GM18861 (cell line): ENCODE data around the gene SLC44A4.
"Not testable (repeated sequence)": the region's sequence is repeated elsewhere in the genome, so short reads cannot be mapped to it uniquely, and the experiment has no call there.

Experiments
- ATAC-seq: cut with Tn5 transposase; IDR thresholded peaks from one replicate; pipeline ENCODE4 v1.9.1; 2021; ENCODE audit not compliant: unreplicated experiment

Gene SLC44A4

DNA sequence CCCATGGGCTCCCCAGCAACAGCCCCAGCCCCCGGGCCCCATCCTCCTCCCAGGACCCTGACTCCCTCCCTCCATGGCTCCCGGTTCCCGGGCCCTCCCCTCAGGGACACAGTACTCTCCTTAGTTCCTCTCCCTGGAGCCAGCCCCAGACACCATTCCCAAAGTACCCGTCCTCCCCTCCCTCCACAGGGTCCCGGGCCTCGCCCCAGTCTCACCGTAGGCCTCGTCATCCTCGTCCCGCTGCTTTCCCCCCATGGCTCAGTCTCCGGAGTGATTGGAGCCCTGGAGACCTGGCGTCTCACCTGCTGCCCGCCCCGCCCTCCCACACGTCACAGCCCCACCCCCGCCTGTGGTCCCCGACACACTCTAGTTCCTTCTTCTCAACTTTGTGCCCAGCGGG lies at the start of gene SLC44A4:
Gene SLC44A4 (minus strand): TSS at position 272 of the 400 bp plus-strand sequence. CDS start 17 bp downstream, at position 255.
- no peak for ATAC-seq

DNA sequence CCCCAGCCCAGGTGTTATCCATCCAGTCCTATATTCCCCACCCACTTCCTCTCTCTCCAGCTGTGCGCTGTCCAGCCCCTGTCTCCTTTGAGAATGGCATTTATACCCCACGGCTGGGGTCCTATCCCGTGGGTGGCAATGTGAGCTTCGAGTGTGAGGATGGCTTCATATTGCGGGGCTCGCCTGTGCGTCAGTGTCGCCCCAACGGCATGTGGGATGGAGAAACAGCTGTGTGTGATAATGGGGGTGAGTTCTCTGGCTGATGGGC lies 49.8 kb upstream of the SLC44A4 start:
- ATAC-seq: no peak

DNA sequence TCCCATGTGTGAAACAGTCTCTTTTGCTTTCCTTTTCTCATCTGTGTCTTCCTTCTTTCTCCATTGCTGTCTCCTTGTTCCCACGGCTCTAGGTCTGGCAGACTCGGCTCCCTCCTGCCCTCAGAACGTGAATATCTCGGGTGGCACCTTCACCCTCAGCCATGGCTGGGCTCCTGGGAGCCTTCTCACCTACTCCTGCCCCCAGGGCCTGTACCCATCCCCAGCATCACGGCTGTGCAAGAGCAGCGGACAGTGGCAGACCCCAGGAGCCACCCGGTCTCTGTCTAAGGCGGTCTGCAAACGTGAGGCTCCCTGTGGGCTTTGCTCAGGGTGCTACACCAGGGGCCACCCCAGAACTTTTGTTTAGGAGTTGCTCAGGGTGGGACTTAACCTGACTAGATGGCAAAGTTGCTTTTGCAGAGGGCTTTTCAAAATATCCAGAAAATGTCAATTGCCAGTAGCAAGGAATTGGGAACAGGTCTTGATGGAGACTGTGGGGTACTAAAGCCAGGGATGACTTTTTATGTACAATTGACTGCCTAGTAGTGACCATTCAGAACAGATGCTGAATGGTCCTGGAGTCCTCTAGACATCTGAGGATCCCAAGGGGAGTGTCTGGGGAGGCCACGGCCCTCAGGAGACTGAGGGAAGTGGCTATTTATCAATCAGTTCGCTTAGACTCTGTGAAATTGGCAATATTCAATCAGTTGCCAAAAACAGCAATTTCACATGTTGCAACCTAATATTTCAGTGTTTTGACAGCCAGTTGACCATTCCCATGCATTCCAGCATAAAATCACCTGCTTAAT lies 49.3 kb upstream of the SLC44A4 start:
- no peak for ATAC-seq

DNA sequence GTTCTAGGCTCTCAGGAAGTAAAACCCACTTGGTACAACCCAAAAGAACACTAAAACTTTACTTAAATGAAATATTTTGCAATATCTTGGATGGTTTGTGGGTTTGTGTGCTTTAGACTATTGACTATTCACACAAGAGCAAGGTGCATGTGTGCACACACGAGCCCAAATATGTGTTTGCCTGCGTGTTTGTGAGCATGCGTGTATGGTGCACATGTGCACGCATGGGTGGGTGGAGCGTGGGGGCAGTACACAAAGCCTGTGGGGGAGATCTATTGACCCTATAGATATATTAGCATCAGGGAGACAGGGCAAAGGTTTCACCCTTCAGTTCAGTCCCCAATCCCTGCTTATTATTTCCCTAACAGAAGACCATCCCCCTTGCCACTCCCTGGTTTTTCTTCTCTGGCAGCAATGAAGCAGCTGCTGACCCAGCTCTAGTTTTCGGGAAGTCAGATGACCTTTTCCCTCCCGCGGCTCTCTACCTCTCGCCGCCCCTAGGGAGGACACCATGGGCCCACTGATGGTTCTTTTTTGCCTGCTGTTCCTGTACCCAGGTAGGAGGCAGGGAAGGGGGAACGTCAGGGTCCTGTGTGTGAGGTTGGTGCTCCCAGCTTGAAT lies 48.6 kb upstream of the SLC44A4 start, which contains the start of gene C2:
Gene C2 (plus strand): TSS at position 476 of the 621 bp plus-strand sequence. CDS start 36 bp downstream, at position 512.
- ATAC-seq: no peak

DNA sequence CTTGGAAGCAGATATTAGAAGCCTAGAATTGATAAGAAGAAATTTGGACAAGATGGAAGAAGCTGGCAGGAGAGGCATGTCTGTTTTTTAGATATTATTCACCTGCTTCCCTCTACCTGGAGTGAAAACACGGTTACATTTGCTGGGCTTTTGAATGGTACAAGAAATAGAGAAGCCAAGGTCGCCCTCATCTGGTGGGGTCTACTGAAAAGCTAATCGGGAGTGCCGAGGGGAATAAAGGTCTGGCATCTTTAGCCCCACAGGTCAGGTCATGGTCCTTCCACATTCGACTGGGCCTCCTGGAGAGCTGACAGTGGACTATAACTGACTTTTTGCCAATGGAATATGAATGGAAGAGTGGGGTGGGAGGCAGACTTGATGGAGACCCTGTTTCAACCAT lies 44.1 kb upstream of the SLC44A4 start:
- no peak for ATAC-seq

DNA sequence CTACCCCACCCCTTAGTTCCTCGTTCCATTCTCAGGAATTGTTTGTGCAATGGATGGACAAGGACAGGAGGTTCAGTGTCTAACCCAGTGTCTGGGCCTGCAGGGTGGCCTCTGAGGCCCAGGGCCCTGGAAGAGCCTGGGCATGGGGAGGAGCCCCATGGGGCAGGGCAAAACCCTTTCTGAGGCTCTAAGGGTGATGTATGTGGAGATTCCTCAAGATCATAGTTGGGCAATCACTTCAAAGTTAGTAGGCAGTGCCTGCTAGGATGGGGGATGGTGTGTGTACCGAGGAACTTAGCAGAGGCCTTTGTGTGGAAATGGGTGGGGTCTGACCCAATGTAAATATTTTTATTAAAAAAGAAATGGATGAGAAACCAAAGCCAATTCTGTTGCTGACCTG lies 42.0 kb upstream of the SLC44A4 start:
- no peak for ATAC-seq

DNA sequence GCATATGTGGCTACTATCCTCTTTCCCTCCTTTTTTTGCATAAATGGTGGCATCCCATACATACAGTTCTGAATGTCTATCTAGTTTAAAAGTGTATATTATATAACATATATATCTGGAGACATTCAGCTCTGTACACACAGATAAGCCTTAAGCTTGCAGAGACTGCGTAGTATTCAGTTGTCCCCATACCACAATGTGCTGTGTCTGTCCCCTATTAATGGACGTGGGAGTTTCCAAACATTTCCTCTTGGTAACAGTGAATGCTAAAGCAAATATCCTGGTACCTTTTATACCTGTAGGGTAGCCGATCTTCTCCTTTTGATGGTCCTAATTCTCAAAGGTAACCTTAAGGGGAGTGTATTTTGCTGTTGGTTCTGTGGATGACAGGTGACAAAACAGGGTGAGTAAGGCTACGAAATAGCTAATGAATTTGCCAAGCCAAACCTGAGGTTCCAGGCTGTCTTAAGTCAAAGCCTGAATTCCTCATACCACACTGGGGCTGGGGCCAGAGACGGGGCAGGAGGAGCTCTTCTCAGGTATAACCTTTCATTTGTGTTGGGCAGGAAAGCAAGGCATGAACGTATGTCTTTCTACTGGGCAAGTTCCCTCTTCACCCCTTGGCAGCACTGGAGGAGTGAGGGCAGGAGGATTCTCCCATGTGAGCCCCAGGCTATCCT lies 41.0 kb upstream of the SLC44A4 start:
- ATAC-seq: no peak

DNA sequence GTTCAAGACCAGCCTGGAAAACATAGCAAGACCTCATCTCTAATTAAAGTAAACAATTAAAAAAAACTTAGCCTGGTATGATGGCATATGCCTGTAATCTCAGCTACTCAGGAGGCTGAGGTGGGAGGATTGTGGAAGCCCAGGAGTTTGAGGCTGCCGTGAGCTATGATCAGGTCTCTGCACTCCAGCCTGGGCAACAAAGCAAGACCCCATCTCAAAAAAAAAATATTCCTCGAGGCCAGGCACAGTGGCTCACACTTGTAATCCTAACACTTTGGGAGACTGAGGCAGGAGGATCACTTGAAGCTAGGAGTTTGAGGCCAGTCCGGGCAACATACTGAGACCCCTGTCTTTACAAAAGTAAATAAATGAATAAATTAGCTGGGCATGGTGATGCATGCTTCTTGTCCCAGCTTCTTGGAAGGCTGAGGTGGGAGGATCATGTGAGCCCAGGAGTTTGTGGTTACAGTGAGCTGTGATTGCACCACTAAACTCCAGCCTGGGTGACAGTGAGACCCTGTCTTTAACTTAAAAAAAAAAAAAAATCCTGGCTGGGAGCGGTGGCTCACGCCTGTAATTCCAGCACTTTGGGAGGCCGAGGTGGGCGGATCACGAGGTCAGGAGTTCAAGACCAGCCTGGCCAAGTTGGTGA lies 39.4 kb upstream of the SLC44A4 start:
- no peak for ATAC-seq

DNA sequence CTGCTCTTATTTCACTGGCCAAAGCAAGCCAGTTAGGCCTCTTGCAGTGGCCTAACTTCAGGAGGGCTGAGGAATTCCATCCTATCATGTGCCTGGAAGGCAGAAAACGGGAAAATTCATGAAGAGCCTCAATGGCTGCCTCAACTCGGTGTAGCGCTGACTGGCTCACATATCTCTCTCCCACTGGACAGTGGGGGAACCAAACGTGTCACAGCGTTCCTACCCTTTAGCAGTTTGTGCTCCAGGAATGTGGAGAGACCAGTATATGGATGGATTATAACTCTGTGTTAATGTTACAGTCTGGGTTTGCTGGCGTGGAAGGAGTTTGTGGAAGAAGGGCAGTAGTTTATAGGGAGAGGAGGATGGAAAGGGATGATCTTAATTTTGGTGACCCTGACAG lies 37.0 kb upstream of the SLC44A4 start:
- ATAC-seq: no peak

DNA sequence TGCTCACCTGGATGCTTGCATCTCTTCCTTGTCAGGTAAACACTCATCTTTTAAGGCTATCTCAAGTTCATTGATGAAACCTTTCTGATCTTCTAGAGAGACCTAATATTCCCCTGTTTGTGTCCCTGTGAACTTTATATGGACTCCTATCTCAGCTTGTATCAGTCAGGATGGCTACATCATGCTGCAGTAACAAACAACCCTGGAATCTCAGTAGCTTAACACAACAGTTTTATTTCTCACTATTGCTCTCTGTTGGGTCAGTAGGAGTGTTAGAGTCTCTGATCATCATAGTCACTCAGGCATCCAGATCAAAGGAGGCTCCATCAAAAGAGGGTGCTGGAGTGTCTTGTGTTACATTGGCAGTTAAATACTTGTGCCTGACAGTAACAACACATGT lies 36.6 kb upstream of the SLC44A4 start:
- no peak for ATAC-seq

DNA sequence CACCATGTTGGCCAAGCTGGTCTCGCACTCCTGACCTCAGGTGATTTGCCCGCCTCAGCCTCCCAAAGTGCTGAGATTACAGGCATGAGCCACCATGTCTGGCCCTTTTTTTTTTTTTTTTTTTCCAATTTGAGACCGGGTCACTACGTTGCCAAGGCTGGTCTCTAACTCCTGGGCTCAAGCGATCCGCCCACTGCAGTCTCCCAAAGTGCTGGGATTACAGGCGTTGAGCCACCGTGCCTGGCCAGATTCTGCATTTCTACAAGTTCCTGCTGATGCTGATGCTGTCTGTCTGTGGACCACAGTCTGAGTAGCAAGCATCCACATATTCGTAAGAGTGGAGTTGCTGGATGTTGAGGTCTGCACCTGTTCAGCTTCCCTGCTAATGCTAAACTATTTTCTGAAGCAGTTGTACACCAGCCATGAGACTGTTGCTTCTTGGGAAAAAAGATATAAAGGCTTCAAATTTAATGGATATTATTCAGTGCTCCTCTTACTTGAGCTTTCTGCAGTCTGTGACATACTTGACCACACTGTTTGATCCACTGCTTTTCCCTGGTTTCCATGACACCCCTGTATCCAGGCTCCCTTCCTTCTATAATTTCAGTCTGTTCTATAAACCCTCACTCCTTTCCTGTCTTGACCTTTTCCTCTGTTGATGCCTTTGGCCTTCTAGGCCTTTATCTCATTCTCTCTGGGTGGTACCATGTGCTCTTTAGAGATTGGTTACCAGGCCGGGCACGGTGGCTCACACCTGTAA lies 33.2 kb upstream of the SLC44A4 start:
- ATAC-seq: no peak

DNA sequence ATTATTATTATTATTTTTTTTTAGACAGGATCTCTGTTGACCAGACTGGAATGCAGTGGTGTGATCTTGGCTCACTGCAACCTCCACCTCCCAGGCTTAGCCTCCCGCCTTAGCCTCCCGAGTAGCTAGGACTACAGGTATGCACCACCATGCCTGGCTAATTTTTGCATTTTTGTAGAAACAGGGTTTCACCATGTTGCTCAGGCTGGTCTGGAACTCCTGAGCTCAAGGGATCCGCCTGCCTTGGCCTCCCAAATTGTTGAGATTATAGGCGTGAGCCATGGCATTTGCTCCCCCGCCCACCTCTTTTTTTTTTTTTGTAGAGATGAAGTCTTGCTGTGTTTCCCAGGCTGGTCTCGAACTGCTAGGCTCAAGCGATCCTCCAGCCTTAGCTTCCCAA lies 30.5 kb upstream of the SLC44A4 start:
- not testable (repeated sequence) for ATAC-seq

DNA sequence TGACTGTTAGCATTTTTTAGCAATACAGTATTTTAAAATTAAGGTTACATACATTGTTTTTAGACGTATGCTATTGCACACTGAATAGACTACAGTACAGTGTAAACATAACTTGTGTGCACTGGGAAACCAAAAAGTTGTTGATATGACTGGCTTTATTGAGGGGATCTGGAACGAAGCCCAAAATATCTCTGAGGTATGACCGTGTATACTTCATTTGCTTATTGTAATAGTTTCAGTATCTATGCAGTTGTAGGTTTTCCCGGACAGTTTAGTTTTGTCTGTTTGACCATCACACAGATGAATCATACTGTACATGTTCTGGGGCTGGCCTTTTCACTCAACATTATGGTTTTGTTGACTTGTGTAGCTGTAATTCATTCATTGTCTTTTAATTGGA lies 30.0 kb upstream of the SLC44A4 start:
- peak; percentile 83 for ATAC-seq

DNA sequence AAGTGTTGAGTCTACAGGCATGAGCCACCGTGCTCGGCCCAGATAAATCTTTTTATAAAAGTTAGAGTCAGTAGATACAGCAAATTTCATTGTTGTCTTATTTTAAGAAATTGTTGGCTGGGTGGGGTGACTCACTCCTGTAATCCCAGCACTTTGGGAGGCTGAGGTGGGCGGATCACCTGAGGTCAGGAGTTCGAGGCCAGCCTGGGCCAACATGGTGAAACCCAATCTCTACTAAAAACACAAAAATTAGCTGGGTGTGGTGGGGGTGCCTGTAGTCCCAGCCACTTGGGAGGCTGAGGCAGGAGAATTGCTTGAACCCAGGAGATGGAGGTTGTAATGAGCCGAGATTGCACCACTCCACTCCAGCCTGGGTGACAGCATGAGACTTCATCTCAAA lies 29.5 kb upstream of the SLC44A4 start:
- not testable (repeated sequence) for ATAC-seq

DNA sequence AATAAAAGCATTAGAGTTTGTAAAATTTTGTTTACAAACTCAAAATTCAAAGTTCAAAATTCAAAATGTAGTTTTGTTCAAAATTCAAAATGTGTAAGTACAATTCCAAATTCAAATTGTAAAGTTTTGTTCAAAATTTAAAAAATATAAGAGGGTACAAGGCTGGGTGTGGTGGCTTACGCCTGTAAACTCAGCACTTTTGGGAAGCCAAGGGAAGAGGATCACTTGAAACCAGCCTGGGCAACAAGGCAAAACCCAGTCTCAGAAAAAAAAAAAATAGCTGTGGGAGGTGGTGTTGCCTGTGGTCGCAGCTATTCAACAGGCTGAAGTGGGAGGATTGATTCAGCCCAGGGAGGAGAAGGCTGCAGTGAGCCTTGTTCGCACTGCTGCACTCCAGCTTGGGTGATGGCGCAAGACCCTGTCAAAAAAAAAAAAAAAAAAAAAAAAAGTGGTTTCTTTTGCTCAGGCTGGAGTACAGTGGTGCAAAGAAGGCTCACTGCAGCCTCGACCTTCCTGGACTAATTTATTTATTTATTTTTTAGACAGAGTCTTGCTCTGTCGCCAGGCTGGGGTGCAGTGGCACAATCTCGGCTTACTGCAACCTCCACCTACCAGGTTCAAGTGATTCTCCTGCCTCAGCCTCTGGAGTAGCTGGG lies 28.5 kb upstream of the SLC44A4 start:
- no peak for ATAC-seq

DNA sequence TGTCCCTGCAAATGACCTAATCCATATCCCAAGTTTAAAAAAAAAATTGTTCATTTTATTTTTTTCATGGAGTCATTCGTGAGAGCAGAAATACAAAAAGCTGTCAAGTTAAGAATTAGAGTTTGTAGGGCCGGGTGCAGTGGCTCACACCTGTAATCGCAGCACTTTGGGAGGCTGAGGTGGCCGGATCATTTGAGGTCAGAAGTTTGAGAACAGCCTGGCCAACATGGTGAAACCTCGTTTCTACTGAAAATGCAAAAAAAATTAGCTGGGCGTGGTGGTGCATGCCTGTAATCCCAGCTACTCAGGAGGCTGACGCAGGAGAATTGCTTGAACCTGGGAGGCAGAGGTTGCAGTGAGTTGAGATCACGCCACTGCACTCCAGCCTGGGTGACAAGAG lies 27.9 kb upstream of the SLC44A4 start:
- not testable (repeated sequence) for ATAC-seq

DNA sequence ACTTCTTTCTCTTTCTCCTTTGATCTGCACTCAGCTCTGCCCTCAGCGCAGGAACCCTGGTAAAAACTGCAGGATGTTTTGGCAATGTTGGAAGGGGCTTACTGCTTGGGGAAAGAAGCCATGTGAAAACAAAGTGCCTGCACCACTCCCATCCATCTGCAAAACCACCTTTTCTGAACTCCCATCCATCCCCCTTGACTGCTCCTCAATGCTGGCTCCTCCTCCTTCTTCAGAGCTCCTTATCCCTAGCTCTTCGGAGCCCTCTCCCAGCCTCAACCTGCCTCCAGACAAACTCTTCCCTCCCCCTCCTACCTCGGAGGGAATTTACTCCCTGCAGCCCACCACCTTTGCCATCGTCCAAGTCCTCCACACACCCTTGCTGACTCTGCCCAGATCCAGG lies 27.3 kb upstream of the SLC44A4 start:
- ATAC-seq: no peak

DNA sequence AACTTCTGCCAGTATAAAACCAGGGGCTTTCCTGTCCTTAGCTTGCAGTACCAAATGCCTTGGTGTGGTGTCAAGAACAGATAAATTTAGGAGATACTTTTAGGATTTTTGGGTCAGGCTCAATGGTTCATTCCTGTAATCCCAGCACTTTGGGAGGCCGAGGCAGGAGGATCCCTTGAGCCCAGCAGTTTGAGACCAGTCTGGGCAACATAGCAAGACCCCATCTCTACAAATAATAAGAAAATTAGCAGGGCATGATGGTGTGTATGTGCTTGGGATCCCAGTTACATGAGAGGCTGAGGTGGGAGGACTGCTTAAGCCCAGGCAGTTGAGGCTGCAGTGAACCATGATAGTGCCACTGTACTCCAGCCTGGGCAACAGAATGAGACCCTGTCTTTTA lies 26.2 kb upstream of the SLC44A4 start:
- ATAC-seq: no peak

DNA sequence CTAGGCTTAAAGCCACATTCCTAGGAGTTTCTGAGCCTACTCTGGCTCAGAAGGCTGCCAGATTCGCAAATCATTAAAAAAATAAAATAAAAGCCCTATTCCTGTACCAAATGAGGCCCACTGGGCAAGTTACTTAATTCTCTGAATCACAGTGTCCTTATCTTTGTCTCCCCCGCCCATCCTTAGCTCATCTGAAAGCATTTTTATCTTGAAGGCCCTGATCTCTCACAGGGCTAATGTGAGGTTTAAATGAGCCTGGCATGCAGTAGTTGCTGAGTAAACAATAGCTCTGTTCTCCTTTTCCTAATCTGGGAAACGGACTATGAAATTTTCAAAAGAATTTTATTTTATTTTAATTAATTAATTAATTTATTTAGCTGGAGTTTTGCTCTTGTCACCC lies 25.2 kb upstream of the SLC44A4 start:
- no peak for ATAC-seq

DNA sequence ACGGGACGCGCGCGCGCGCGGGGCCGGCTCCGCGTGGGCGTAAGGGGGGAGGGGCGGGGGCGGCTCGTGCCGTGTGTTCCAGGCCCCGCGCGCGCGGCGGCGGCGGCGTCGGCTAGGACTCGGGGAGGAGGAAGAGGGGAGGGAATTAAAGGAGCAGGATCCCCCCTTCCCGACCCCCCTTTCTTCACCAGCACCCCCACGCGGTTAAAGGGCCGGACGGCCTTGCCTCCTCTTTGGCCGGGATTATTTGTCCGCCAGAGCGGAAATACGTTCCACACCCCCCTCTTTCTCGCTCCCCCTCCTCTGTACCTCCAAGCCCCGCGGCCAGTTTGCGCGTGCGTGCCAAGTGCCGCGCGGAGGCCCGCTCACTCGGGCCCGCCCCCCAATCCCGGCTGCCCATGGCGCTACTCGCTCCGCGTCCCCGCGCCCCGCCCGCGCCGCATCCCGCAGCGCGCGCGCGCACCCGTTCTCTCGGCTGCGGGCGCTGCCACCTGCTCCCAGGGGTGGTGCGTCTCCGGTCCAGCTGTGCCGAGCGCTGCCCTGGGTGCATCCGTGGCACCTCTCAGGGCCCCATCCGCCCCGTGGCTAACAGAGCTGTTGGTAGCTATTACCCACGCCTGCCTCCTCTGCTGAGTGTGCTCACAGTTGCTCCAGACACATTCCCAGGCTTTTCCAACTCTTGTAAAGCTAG lies 23.3 kb upstream of the SLC44A4 start, which contains the start of gene ZBTB12:
Gene ZBTB12 (minus strand): TSS at position 134 of the 691 bp plus-strand sequence. CDS start 781 bp downstream, outside the sequence.
- ATAC-seq: no peak
